Measurements from ENCODE around the gene ESYT2.

Gene ESYT2

DNA sequence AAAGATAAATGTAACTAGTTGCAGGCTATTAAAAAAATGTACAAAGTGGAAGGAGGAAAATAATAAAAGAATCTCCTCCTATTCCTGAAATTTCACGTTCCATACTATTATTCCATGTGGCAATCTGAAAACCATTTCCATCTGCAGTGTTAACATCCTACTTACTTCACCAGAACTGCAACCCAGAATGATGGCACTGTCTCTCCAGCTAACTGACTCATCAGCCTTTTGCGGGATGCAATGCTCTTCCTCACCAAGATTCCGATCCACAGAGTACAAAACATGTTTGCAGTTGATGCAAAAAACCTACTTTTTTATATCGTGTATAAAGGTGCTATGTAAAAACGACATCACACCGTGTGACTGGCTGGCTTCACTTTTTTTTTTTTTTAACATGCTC lies 50.8 kb downstream of the ESYT2 start:
- no peaks in the 10 kb centered on the region for H3K4me1 Mint-ChIP-seq
- TF ChIP-seq CTCF (IDR thresholded peaks at IDR 0.05), result no peak
- peaks cover 35% of the 10 kb centered on the region for H3K36me3 Mint-ChIP-seq (ENCODE audit: low read depth)
- no peaks in the 10 kb centered on the region for H3K27me3 Mint-ChIP-seq (ENCODE audit: low read depth, poor library complexity)
- H3K27ac Mint-ChIP-seq, result no peak overlapping the region
- H3K9me3 Mint-ChIP-seq, result no peaks in the 10 kb centered on the region
- H3K4me3 Mint-ChIP-seq, result no peak overlapping the region
- no peak for DNase-seq

GRCh38 chr7:158777793-158778192 lies 51.5 kb downstream of the ESYT2 start:
- no peak for DNase-seq
- peaks cover 42% of the 10 kb centered on the region for H3K36me3 Mint-ChIP-seq (ENCODE audit: low read depth)
- H3K27ac Mint-ChIP-seq, result no peak overlapping the region
- TF ChIP-seq CTCF (IDR thresholded peaks at IDR 0.05), result no peak
- no peaks in the 10 kb centered on the region for H3K9me3 Mint-ChIP-seq
- H3K27me3 Mint-ChIP-seq (ENCODE audit: low read depth, poor library complexity), result no peaks in the 10 kb centered on the region
- no peak overlapping the region for H3K4me3 Mint-ChIP-seq
- no peaks in the 10 kb centered on the region for H3K4me1 Mint-ChIP-seq

DNA sequence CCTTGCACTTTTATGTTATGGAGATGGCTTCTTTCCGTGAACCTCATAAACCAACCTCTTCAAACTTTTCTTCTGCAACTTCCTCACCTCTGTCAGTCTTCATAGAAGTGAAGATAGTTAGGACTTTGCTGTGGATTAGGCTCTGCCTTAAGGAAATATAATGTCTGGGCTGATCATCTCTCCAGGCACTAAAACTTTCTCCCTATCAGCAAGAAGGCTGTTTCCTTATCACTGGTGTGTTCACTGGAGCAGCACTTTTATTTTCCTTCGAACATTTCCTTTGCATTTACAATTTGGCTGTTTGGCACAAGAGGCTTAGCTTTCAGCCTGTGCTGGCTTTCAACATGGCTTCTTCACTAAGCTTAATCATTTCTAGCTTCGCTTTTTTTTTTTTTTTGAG lies 52.8 kb downstream of the ESYT2 start:
- H3K9me3 Mint-ChIP-seq, result no peaks in the 10 kb centered on the region
- H3K4me1 Mint-ChIP-seq, result no peaks in the 10 kb centered on the region
- H3K27ac Mint-ChIP-seq, result no peak overlapping the region
- no peak overlapping the region for H3K4me3 Mint-ChIP-seq
- H3K36me3 Mint-ChIP-seq (ENCODE audit: low read depth), result peaks cover 53% of the 10 kb centered on the region
- TF ChIP-seq CTCF (IDR thresholded peaks at IDR 0.05), result no peak
- H3K27me3 Mint-ChIP-seq (ENCODE audit: low read depth, poor library complexity), result no peaks in the 10 kb centered on the region
- DNase-seq, result no peak

DNA sequence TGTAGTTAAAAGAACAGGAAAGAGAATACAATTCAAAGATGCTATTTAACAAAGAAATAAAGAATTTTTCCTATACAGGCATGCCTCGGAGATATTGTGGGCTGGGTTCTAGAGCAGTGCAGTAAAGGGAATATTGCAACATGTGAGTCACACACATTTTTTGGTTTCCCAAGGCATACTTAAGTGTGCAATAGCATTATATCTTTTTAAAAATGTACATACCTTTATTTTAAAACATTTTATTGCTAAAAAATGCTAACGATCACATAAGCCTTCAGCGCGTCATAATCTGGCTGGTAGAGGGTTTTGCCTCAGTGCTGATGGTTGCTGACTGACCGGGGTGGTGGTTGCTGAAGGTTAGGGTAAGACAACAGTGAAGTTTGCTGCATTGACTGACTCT lies 54.4 kb downstream of the ESYT2 start:
- H3K4me1 Mint-ChIP-seq, result no peaks in the 10 kb centered on the region

DNA sequence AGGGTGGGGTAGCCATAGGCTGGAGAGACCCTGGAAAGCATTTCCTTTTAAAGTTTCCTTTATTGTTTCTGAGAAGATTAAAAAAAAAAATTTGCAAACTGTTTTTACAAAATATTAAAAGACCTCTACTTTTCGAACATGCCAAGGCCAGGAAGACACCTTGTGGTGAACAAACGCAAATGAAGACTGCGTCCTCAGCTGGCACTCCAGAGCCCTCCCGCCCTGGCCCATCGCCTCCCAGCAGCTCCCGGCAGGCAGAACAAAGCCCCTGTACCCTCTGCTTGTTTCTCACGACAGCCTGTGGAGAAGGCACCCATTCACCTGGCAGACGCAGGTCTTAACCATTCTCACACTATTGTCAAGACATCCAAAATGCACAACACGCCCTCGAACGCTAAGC lies 56.4 kb downstream of the ESYT2 start:
- no peak for TF ChIP-seq CTCF (IDR thresholded peaks at IDR 0.05)
- Mint-ChIP-seq H3K27me3 (ENCODE audit: low read depth, poor library complexity) (no peaks in the 10 kb centered on the region), H3K9me3 (no peaks in the 10 kb centered on the region), H3K27ac (peak overlapping the region; percentile 34), H3K4me3 (no peak overlapping the region), H3K4me1 (no peaks in the 10 kb centered on the region), H3K36me3 (ENCODE audit: low read depth) (peaks cover 52% of the 10 kb centered on the region)
- DNase-seq, result no peak

More for the DNA sequence above, 54.4 kb downstream of the ESYT2 start:
- no peaks in the 10 kb centered on the region for H3K9me3 Mint-ChIP-seq
- H3K4me3 Mint-ChIP-seq, result no peak overlapping the region
- no peak overlapping the region for H3K27ac Mint-ChIP-seq
- H3K36me3 Mint-ChIP-seq (ENCODE audit: low read depth), result peaks cover 58% of the 10 kb centered on the region
- H3K27me3 Mint-ChIP-seq (ENCODE audit: low read depth, poor library complexity), result no peaks in the 10 kb centered on the region
- TF ChIP-seq CTCF (IDR thresholded peaks at IDR 0.05), result no peak
- no peak for DNase-seq

- Mint-ChIP-seq H3K9me3 (no peaks in the 10 kb centered on the region), H3K4me3 (no peak overlapping the region), H3K36me3 (ENCODE audit: low read depth) (peaks cover 45% of the 10 kb centered on the region), H3K27me3 (ENCODE audit: low read depth, poor library complexity) (no peaks in the 10 kb centered on the region), H3K4me1 (no peaks in the 10 kb centered on the region), H3K27ac (no peak overlapping the region)
- DNase-seq, result no peak
- no peak for TF ChIP-seq CTCF (IDR thresholded peaks at IDR 0.05)
These were observed 58.0 kb downstream of the ESYT2 start for GRCh38 chr7:158771213-158771834.

Measured in nephron progenitor cell (in vitro differentiated cells).